Tibial nerve (tissue), 4 donors: ENCODE data around the gene CPZ.

ENCODE experiments used
- CTCF ChIP-seq, 5 experiments: fragments of 200-600 bp in 3 of 5; fragments of 450-650 bp in 2 of 5; sonication (generic) in 3 of 5; IDR thresholded peaks; one replicate each; pipeline ENCODE4 v1.5.1; 2016 to 2019; ENCODE audit warnings: antibody characterized with exemption in 5 of 5, mild to moderate bottlenecking in 3 of 5, moderate library complexity in 2 of 5
- EP300 ChIP-seq, 2 donors: sonication (generic); formaldehyde crosslinking; IDR thresholded peaks; one replicate each; pipeline ENCODE4 v1.6.1; 2017; ENCODE audit warnings: antibody characterized with exemption in 2 of 2, mild to moderate bottlenecking in 1 of 2
- POLR2A ChIP-seq, 2 donors: fragments of 450-650 bp; IDR thresholded peaks; one replicate each; pipeline ENCODE4 v1.6.1; 2017; ENCODE audit warnings: antibody characterized with exemption in 2 of 2, mild to moderate bottlenecking in 2 of 2, moderate library complexity in 2 of 2

DNA sequence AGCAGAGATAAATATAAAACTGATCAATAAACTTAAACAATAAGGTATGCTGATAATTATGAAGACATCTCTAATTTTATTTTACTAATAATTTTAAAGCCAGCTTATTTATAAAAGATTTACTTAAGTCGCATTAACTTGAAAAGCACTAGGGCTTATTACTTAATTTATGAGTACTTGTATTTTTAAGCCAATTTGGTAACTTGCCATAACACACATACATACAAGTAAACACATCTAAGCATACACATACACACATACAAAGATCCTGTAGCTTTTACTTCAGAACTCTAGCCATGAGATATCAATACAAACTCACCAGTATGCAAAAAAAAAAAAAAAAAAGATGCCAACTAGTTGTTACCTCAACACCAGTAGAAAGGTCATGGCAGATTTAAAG, 22.4 kb upstream of the CPZ start:
- TF ChIP-seq POLR2A (IDR thresholded peaks at IDR 0.05) (no peak), CTCF (IDR thresholded peaks at IDR 0.05) (no peak), EP300 (IDR thresholded peaks at IDR 0.05) (no peak)
